Neural progenitor cell (in vitro differentiated cells): Measurements from ENCODE around the gene WNK1. TPM values are rescaled to one million over a fixed set of nuclear protein-coding genes. Genes with fewer than 3 reads are reported as not detected.

Experiments used
- DNase-seq: peaks from one replicate; pipeline ENCODE4 v3.0.0-alpha.2; 2016; ENCODE audit warnings: low spot score
- H2AFZ ChIP-seq: fragments of 200-600 bp; sonication (generic); replicated peaks from 2 replicates; pipeline ENCODE4 v1.6.1; 2016; ENCODE audit warnings: antibody characterized with exemption
- H3F3A ChIP-seq: fragments of 200-600 bp; sonication (generic); 2 replicates; pipeline ENCODE4 v1.6.1; 2016; ENCODE audit warnings: antibody characterized with exemption, low read depth
- H3K27ac ChIP-seq: fragments of 200-600 bp; sonication (generic); 2 replicates; pipeline ENCODE4 v1.5.1; 2016; ENCODE audit warnings: mild to moderate bottlenecking
- H3K27me3 ChIP-seq: fragments of 200-600 bp; sonication (generic); 2 replicates; pipeline ENCODE4 v1.6.1; 2016; ENCODE audit warnings: mild to moderate bottlenecking, moderate library complexity
- H3K36me3 ChIP-seq: fragments of 200-600 bp; sonication (generic); 2 replicates; pipeline ENCODE4 v1.5.1; 2016
- H3K4me1 ChIP-seq: fragments of 200-600 bp; sonication (generic); 2 replicates; pipeline ENCODE4 v1.6.1; 2016; ENCODE audit warnings: mixed run types
- H3K4me2 ChIP-seq: fragments of 200-600 bp; sonication (generic); 2 replicates; pipeline ENCODE4 v1.6.1; 2016
- H3K4me3 ChIP-seq: fragments of 200-600 bp; sonication (generic); 2 replicates; pipeline ENCODE4 v1.5.1; 2016
- H3K79me2 ChIP-seq: fragments of 200-600 bp; sonication (generic); 2 replicates; pipeline ENCODE4 v1.6.1; 2016; ENCODE audit warnings: low read depth
- H3K9ac ChIP-seq: fragments of 200-600 bp; sonication (generic); 2 replicates; pipeline ENCODE4 v1.6.1; 2016
- H3K9me3 ChIP-seq: fragments of 200-600 bp; sonication (generic); 2 replicates; pipeline ENCODE4 v1.5.1; 2016; ENCODE audit warnings: low read depth
- H4K20me1 ChIP-seq: fragments of 200-600 bp; sonication (generic); 2 replicates; pipeline ENCODE4 v1.6.1; 2016; ENCODE audit warnings: low read depth
- H3K27ac Mint-ChIP-seq: 3 replicates; pipeline ENCODE4 v1.8.0; 2021; ENCODE audit warnings: mixed read lengths
- H3K27me3 Mint-ChIP-seq: 2 replicates; pipeline ENCODE4 v1.8.0; 2022; ENCODE audit warnings: low read depth, mild to moderate bottlenecking, inconsistent platforms, moderate library complexity, mixed read lengths; ENCODE audit not compliant: insufficient read depth
- H3K36me3 Mint-ChIP-seq: 3 replicates; pipeline ENCODE4 v1.8.0; 2021; ENCODE audit warnings: mixed read lengths
- H3K4me1 Mint-ChIP-seq: 3 replicates; pipeline ENCODE4 v1.8.0; 2021; ENCODE audit warnings: mixed read lengths
- H3K4me3 Mint-ChIP-seq: 3 replicates; pipeline ENCODE4 v1.8.0; 2021; ENCODE audit warnings: mild to moderate bottlenecking, moderate library complexity, mixed read lengths
- H3K9me3 Mint-ChIP-seq: 3 replicates; pipeline ENCODE4 v1.8.0; 2020; ENCODE audit warnings: mixed read lengths
- EZH2 ChIP-seq: fragments of 200-600 bp; sonication (generic); IDR thresholded peaks from 2 replicates; pipeline ENCODE4 v1.6.1; 2017; ENCODE audit warnings: antibody characterized with exemption, mild to moderate bottlenecking, moderate library complexity
- EZH2phosphoT487 ChIP-seq: fragments of 200-600 bp; sonication (generic); IDR thresholded peaks from 2 replicates; pipeline ENCODE4 v1.6.1; 2017; ENCODE audit warnings: antibody characterized with exemption
- total RNA-seq: library from RNA; depleted of rRNA; stranded (reverse); fragments of >200 nt; gene quantifications from 2 replicates; pipeline ENCODE4 v1.2.3, GENCODE V29; 2015; ENCODE audit warnings: low replicate concordance
- TF ChIP-seq, protein P1 (sequence below): fragments of 200-600 bp; sonication (generic); IDR thresholded peaks from 2 replicates; pipeline ENCODE4 v1.5.1; 2017; ENCODE audit warnings: antibody characterized with exemption, mild to moderate bottlenecking

WNK1 gene
- total RNA-seq, 1 donor from 2014 or later: 73.1 TPM

DNA sequence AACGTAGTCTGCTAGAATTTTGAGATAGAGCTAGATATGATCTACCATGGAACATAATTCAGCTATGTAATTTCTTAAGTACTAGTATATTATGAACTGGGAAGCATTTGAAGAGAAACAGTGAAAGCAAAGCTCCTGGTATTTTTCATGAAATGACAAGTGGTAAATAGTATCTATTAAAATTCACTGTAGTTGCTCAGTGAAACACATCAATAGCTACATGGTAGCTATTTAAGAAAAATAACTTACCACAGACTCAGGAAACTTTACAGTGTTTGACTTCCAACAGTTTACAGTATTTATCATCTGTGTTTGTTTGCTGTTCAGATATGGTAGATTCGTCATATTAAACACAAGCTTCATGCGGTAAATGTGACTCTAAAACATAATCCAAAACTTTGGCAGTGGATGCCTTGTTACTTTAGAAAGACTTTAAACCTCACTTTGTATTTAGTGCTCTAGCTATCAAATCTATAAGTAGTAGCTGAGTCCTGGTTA, 25.2 kb downstream of the WNK1 start:
- peaks cover 10% of the 10 kb centered on the region for H3K36me3 Mint-ChIP-seq
- Histone ChIP-seq H4K20me1 (peaks cover 86% of the 10 kb centered on the region), H3K4me3 (no peak overlapping the region), H3K4me2 (no peak overlapping the region), H3K9ac (no peak overlapping the region), H3K27me3 (no peaks in the 10 kb centered on the region), H3F3A (peaks cover 20% of the 10 kb centered on the region), H3K4me1 (peaks cover 26% of the 10 kb centered on the region), H3K27ac (no peak overlapping the region), H3K79me2 (peaks cover 100% of the 10 kb centered on the region), H3K9me3 (no peaks in the 10 kb centered on the region), H2AFZ (no peak overlapping the region), H3K36me3 (no peaks in the 10 kb centered on the region)
- no peak for DNase-seq
- no peak overlapping the region for H3K4me3 Mint-ChIP-seq
- H3K27me3 Mint-ChIP-seq: peaks cover 3% of the 10 kb centered on the region
- H3K27ac Mint-ChIP-seq: no peak overlapping the region
- TF ChIP-seq, protein P1, sequence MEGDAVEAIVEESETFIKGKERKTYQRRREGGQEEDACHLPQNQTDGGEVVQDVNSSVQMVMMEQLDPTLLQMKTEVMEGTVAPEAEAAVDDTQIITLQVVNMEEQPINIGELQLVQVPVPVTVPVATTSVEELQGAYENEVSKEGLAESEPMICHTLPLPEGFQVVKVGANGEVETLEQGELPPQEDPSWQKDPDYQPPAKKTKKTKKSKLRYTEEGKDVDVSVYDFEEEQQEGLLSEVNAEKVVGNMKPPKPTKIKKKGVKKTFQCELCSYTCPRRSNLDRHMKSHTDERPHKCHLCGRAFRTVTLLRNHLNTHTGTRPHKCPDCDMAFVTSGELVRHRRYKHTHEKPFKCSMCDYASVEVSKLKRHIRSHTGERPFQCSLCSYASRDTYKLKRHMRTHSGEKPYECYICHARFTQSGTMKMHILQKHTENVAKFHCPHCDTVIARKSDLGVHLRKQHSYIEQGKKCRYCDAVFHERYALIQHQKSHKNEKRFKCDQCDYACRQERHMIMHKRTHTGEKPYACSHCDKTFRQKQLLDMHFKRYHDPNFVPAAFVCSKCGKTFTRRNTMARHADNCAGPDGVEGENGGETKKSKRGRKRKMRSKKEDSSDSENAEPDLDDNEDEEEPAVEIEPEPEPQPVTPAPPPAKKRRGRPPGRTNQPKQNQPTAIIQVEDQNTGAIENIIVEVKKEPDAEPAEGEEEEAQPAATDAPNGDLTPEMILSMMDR: no peak
- no peak for TF ChIP-seq EZH2
- no peak for TF ChIP-seq EZH2phosphoT487
- no peaks in the 10 kb centered on the region for H3K9me3 Mint-ChIP-seq
- H3K4me1 Mint-ChIP-seq: peaks cover 25% of the 10 kb centered on the region

DNA sequence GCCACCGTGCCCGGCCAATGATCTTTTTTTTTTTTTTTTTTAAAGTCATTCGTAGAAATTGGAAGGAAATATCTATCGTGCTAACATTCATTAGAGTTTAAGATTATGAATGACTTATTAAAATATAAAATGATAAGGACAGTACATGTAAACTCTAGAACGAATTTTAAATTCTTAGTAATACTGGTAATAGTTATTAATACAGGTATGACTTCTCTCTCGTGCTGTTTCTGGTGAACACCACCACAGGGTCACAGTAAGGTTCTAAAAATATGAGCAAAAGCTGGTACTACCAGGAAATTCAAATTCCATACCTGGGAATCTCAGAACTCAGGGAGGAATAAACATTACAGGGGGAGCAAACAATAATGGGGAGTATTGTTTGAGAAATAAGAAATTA, 26.2 kb downstream of the WNK1 start:
- Histone ChIP-seq H4K20me1 (peaks cover 79% of the 10 kb centered on the region), H3K79me2 (peaks cover 98% of the 10 kb centered on the region), H3K9me3 (no peaks in the 10 kb centered on the region), H3K27me3 (no peaks in the 10 kb centered on the region), H3K36me3 (no peaks in the 10 kb centered on the region), H3F3A (peaks cover 13% of the 10 kb centered on the region), H2AFZ (no peak overlapping the region), H3K4me2 (no peak overlapping the region), H3K4me3 (no peak overlapping the region), H3K9ac (no peak overlapping the region), H3K4me1 (peaks cover 20% of the 10 kb centered on the region), H3K27ac (no peak overlapping the region)
- no peak for DNase-seq
- Mint-ChIP-seq H3K36me3 (peaks cover 10% of the 10 kb centered on the region), H3K27ac (no peak overlapping the region), H3K4me1 (peaks cover 25% of the 10 kb centered on the region), H3K27me3 (peaks cover 3% of the 10 kb centered on the region), H3K9me3 (no peaks in the 10 kb centered on the region), H3K4me3 (no peak overlapping the region)
- no peak for TF ChIP-seq EZH2phosphoT487
- no peak for TF ChIP-seq EZH2
- TF ChIP-seq, protein P1: no peak

DNA sequence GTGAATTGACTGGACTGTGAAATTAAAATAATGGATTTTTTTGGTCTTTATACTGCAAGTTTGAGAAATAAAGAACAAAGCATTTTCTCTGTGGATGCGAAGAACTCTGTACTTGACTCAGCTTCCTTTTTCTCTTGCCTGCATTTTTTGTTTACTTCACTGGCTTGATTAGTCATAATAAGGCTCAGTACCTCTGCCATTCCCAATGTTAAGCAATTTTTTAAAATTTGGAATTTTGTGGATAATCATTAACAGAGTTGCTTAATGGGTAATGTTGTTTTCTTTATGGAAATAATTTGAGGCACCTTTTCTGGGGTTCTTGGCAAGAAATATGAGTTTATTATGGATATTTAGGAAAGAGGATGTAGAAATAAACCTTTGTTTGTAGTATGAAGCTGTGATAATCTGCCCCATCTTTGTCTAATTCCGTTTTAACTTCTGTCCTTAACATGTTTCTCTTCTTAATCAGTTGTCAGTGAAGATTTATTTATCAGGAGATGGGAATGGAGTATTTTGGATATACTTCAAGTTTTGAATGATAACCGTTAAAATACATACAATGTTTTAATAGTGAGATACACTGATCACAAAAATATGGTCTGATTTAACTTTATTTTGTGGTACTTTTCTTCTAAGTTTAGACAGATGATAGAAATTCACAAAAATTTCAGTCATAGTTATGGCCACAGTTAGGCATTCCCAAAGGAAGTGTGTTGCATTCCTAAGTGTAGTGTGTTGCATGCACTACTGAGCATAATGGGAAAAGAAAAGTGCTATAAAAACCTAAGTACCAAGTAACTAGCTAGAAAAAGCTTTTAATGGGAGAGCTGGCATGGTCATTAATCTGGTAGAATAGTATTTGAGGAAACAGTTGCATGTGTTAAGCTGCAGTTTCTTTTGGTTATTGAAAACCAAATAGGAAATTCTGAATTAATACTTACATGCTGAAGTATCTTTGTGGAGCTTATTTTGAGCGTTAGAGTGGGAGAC, 27.7 kb downstream of the WNK1 start:
- H3K4me2 ChIP-seq: no peak overlapping the region
- H4K20me1 ChIP-seq: peaks cover 69% of the 10 kb centered on the region
- Mint-ChIP-seq H3K4me1 (peaks cover 17% of the 10 kb centered on the region), H3K27me3 (peaks cover 3% of the 10 kb centered on the region), H3K9me3 (no peaks in the 10 kb centered on the region), H3K27ac (peak overlapping the region; percentile 6), H3K36me3 (peaks cover 15% of the 10 kb centered on the region), H3K4me3 (no peak overlapping the region)
- H3K9me3 ChIP-seq: no peaks in the 10 kb centered on the region
- DNase-seq: no peak
- peaks cover 8% of the 10 kb centered on the region for H3K4me1 ChIP-seq
- no peaks in the 10 kb centered on the region for H3K36me3 ChIP-seq
- no peak overlapping the region for H3K9ac ChIP-seq
- H3K4me3 ChIP-seq: no peak overlapping the region
- H3K27ac ChIP-seq: no peak overlapping the region
- no peak overlapping the region for H2AFZ ChIP-seq
- H3K79me2 ChIP-seq: peaks cover 96% of the 10 kb centered on the region
- H3K27me3 ChIP-seq: no peaks in the 10 kb centered on the region
- no peaks in the 10 kb centered on the region for H3F3A ChIP-seq
- TF ChIP-seq EZH2phosphoT487 (no peak), EZH2 (no peak)
- TF ChIP-seq, protein P1: no peak
